Measurements from ENCODE around the gene IGSF21. TPM values are rescaled to one million over a fixed set of nuclear protein-coding genes. Genes with fewer than 3 reads are reported as not detected.

The IGSF21 gene
- total and polyA plus RNA-seq, 10 of the 15 experiments (the other 5 are each of a cell fraction or from before 2014, with no cell fraction given) = 0.03 to 0.49 TPM; not detected in 8

GRCh38 chr1:18097206-18097605, 10.4 kb upstream of the IGSF21 start:
- POLR2A ChIA-PET = no interaction called here
- ATAC-seq (no peak), DNase-seq (ENCODE audit: low read depth, low spot score) (no peak), FAIRE-seq (no peak)
- in situ Hi-C loops (cut with MboI) (loop anchor here (10.0 kb wide), 1 partner anchor 432 kb away; no protein-coding TSS in a partner anchor), intact Hi-C loops (cut with micrococcal nuclease; ENCODE audit: unreplicated experiment) (no loop called here)
- Histone ChIP-seq H4K20me1 (ENCODE audit: control insufficient read depth, insufficient read depth) (no peaks in the 10 kb centered on the region), H3K9me3 (replicated peaks; ENCODE audit: control insufficient read depth, insufficient read depth, low read length) (no peaks in the 10 kb centered on the region), H3K27ac (ENCODE audit: control insufficient read depth, insufficient read depth) (no peak overlapping the region), H2AFZ (ENCODE audit: control insufficient read depth, low read depth, low read length) (no peak overlapping the region), H3K9ac (ENCODE audit: control insufficient read depth, insufficient read depth, low read length) (no peak overlapping the region), H3K27me3 (replicated peaks in 1 of 2; ENCODE audit: control insufficient read depth in 2 of 2, insufficient read depth in 2 of 2, low read length in 1 of 2) (peaks cover 0 to 2% of the 10 kb centered on the region in 2 experiments; a peak in 2 of 4 replicates), H3K4me1 (ENCODE audit: control insufficient read depth, insufficient read depth, low read length) (no peaks in the 10 kb centered on the region), H3K36me3 (ENCODE audit: control insufficient read depth in 2 of 2, insufficient read depth in 2 of 2, low read length in 1 of 2) (no peaks in the 10 kb centered on the region), H3K4me2 (ENCODE audit: control insufficient read depth, insufficient read depth) (no peak overlapping the region), H3K4me3 (no peak overlapping the region), H3K79me2 (ENCODE audit: control insufficient read depth, insufficient read depth, low read length) (no peaks in the 10 kb centered on the region)
- RAD21 ChIA-PET (ENCODE audit: unreplicated experiment) = interaction anchor here (1.3 kb wide), 1 partner anchor 436 kb away, joined by 4 read pairs; no protein-coding TSS in a partner anchor
- SMC1A ChIA-PET (ENCODE audit: uncharacterized antibody, unreplicated experiment) = no interaction called here
- no peak for TF ChIP-seq TARDBP (IDR thresholded peaks at IDR 0.05; ENCODE audit: borderline replicate concordance)
- TF ChIP-seq EZH2 (IDR thresholded peaks at IDR 0.05; ENCODE audit: borderline replicate concordance, control insufficient read depth, low read depth, low read length) = no peak
- no peak for TF ChIP-seq BACH1 (IDR thresholded peaks at IDR 0.05; ENCODE audit: borderline replicate concordance)
- no peak for TF ChIP-seq EED (IDR thresholded peaks at IDR 0.05; ENCODE audit: low read depth)
- no peak for TF ChIP-seq E2F8 (IDR thresholded peaks at IDR 0.05; ENCODE audit: low read depth, partially characterized antibody)
- no peak for TF ChIP-seq NRF1 (conservative IDR thresholded peaks at IDR 0.05; ENCODE audit: low read depth, low read length)
- TF ChIP-seq RAD51 (IDR thresholded peaks at IDR 0.05) = no peak
- TF ChIP-seq JUND (IDR thresholded peaks at IDR 0.05; ENCODE audit: low read depth, low read length) = no peak
- TF ChIP-seq POU2F2 (IDR thresholded peaks at IDR 0.05; ENCODE audit: borderline replicate concordance, low read depth, low read length) = no peak
- no peak for TF ChIP-seq CHD1 (IDR thresholded peaks at IDR 0.05; ENCODE audit: low read depth, low read length)
- no peak for TF ChIP-seq SMC3 (IDR thresholded peaks at IDR 0.05; ENCODE audit: borderline replicate concordance, low read length)
- no peak for TF ChIP-seq JUNB (IDR thresholded peaks at IDR 0.05)
- no peak for TF ChIP-seq CEBPZ (IDR thresholded peaks at IDR 0.05; ENCODE audit: low read depth, low read length)
- TF ChIP-seq MEF2B (IDR thresholded peaks at IDR 0.05; ENCODE audit: partially characterized antibody, poor library complexity, severe bottlenecking) = no peak
- no peak for TF ChIP-seq PAX8 (IDR thresholded peaks at IDR 0.05)
- TF ChIP-seq IRF3 (IDR thresholded peaks at IDR 0.05) = no peak
- CTCF ChIA-PET = no interaction called here
- no TSS peak for BruUV-seq (replicated peaks)

All from GM12878 (cell line).